ENCODE measurements around the gene KDM4B.

KDM4B gene

DNA sequence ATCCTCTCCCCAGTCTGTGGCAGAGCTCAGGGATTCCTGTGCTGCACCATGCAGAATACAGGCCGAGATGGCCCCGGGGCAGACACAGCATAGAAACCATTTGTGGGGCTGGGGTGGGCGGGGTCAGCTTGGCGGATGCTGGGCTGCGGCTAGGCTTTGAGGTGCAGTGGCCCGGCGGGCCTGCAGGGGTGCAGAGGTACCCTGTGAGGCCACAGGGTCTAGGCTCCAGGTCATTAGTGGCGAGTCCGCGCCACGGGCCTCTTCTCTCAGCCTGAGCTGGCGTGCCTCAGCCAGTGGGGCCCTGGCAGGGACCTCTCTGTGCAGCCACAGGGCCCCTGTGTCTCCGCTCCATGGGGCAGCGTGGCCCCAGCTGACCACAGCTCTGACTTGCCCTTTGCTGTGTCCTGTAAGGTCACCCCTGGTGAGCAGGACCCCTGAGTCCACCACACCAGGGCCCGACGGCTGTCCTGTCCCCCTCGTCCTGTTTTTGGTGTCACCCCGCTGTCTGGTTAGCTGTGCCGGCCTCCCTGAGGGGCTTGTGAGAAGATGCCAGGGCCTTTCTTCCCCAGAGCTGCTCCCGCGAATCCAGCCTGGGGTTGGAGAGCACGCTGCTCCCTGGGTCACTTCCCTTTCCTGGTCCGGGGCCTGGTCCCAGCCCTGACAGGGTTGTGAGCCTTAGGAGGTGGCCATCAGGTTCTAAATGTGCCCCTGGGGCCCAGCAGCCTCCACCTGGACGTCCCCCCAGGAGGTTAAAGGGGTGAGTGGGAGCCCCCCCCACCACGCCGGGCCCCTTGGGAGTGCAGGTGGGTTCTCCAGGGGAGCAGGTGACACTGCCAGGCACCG, 12.1 kb downstream of the KDM4B start:
- in situ Hi-C loops (cut with MboI; ENCODE audit: low pct_unique_long_range_greater_than_20kb, low sequenced_read_pairs), result no loop called here
- no peak for DNase-seq

DNA sequence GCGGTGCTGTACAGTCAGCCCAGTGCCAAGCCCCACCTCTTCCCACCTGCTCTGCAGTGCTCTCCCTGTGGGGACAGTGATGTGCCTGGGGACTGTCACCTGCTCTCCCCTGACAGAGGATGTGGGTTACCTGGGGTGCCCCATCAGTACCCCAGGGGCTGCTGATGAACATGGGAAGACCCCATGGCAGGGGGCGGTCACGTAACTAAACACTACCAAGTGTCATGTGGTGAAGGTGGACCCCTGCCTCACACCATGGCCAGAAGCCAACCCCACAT, 12.7 kb downstream of the KDM4B start:
- in situ Hi-C loops (cut with MboI; ENCODE audit: low pct_unique_long_range_greater_than_20kb, low sequenced_read_pairs), result no loop called here
- no peak for DNase-seq

DNA sequence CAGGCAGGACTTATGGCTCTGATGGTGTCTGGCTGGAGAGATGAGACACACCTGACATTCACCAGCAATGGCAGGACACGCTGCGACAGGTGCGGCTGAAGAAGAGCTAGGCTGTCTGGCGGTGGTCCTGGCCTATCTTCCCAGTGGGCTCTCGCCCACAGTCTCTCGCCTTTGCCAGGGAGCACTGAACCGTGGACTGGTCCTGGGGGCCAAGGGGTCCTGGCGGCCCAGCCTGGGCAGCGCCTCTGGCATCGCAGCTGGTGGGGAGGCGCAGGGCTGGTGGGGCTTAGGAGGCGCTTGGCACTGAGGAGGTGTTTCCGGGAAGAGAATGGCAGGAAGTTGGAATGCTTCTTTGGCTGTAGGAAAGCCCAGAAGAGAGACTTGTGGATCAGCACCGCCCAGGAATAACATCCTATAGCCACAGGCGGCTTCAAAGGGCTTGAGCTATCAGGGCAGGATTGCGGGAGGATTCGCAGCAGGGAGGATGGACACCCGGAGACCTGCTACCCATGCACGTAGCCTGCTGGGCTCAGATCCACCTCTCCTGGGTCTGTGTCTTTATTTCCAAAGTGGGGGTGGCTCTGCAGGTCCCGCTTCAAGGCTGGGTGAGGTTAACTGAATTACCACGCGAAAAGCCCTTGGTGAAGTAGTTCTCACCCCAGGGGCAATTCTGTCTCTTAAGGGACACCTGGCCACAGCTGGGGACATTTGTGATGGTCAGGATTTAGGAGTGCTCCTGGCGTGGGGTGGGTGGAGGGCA, 14.6 kb downstream of the KDM4B start:
- no peak for DNase-seq
- in situ Hi-C loops (cut with MboI; ENCODE audit: low pct_unique_long_range_greater_than_20kb, low sequenced_read_pairs), result no loop called here

DNA sequence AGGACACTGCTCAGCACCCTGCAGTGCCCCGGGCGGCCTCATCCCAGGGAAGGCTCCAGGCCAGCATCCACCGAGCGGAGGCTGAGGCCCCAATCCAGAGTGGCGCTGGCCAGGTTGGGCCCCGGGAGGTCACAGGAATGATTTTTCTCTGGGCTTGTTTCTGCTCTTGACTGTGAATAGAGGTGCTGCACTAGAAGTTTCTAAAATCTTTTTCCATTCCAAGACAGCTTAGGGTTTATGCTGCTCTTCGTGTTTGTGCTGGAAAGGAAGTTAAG, 15.1 kb downstream of the KDM4B start:
- in situ Hi-C loops (cut with MboI; ENCODE audit: low pct_unique_long_range_greater_than_20kb, low sequenced_read_pairs), result no loop called here
- no peak for DNase-seq

DNA sequence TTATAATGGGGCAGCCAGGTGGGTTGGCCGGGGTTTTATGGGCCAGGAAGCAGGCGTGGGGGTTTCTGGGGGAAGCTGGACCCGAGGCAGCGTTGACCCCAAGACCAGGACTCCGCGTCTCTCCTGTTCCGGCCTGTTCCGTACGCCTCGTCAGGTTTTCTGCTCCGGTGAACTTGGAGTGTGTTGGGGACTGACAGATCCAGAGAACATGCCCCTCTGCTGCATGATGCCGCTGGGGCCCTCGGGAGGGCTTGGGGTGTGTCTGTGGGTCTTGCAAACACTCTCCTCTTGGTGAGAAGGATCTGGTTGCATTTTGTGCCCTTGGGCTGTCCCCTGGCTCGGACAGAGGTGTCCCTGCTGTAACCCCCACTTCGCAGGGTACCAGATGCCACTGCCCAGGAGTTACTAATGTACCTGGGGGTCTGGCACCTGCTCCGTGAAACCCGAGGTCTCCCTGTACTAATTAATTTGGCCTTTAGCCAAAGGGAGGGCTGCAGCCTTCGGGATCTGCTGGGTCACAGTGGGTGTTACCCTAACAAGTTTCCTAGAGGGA, 15.6 kb downstream of the KDM4B start:
- in situ Hi-C loops (cut with MboI; ENCODE audit: low pct_unique_long_range_greater_than_20kb, low sequenced_read_pairs), result no loop called here
- no peak for DNase-seq

DNA sequence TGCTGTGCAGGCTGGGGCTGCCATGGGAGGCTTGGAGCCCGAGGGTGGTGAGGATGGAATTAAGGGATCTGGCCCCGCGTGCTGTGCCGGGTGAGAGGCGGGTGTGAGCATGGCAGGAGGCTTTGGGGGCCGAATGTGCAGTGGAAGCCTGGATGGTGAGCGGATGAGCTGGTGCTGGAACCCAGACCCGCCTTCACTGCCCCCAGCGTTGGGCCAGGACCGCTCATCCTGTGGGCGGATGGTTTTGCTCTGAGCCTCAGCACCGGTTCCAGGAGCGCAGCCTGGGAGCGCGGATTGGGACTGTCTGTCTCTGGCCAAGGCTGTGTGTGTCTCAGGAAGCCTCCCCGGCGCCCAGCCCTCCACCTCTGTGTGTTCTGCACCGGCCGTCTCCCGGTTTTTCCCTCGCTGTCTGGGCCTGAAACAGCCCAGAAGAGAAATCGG, 16.7 kb downstream of the KDM4B start:
- DNase-seq, result no peak
- in situ Hi-C loops (cut with MboI; ENCODE audit: low pct_unique_long_range_greater_than_20kb, low sequenced_read_pairs), result no loop called here

DNA sequence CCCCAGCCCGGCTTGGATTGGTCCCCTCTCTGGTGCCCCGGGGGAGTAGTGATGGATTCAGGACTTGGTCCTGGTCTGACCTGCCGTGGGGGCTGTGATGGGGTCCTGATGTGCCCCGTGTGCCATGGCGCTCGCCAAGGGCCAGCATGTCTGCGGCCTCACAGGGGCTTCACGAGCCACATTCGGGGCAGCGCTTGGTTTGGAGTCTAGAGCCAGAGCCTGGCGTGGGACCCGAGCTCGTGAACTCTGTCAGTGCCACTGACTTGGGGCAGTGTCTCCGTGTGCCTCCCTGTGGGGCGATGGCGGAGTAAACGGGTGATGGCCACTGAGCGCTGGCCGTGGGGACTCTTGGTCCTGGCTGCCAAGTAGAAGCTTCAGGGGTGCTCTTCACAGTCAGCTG, 17.1 kb downstream of the KDM4B start:
- in situ Hi-C loops (cut with MboI; ENCODE audit: low pct_unique_long_range_greater_than_20kb, low sequenced_read_pairs), result no loop called here
- DNase-seq, result no peak

DNA sequence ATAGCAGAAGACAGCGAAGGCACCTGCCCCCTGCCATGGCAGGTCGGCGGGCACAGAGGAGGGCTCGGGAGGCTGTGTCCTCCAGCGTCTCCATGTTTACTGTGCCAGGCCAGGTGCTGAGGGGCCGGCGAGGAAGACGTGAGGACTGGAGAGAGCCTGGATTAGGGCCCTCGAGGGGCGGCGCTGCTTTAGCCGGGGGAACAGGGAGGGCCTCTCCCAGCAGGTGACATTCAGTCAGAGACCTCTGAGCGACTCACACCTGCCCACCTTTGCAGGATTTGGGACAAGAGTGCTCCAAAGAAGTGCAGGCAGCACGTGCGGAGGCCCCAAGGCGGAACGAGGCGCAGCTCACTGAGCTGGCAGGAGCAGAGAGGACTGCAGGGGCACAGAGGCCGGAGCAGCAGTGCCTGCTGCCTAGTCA, 17.6 kb downstream of the KDM4B start:
- DNase-seq, result no peak
- in situ Hi-C loops (cut with MboI; ENCODE audit: low pct_unique_long_range_greater_than_20kb, low sequenced_read_pairs), result no loop called here

DNA sequence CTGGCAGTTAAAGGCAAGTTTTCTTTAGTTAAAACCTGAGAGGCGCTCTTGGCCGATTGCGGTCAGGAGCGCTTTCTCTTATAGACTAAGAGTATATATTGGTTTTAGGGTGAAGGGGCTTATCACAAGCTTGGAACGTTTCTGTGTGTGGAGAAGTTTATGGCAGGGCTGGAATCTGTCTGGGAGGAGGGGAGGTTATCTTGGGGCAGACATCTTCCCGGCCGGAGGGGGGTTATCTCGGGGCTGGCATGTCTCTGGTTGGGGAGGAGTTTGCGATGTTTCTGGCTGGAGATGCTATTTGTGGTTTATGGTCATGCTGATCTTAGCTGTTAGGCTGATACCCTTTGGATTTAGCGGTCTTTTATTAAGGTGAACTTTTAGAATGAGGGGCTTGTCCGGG, 18.3 kb downstream of the KDM4B start:
- in situ Hi-C loops (cut with MboI; ENCODE audit: low pct_unique_long_range_greater_than_20kb, low sequenced_read_pairs), result no loop called here
- DNase-seq, result no peak

DNA sequence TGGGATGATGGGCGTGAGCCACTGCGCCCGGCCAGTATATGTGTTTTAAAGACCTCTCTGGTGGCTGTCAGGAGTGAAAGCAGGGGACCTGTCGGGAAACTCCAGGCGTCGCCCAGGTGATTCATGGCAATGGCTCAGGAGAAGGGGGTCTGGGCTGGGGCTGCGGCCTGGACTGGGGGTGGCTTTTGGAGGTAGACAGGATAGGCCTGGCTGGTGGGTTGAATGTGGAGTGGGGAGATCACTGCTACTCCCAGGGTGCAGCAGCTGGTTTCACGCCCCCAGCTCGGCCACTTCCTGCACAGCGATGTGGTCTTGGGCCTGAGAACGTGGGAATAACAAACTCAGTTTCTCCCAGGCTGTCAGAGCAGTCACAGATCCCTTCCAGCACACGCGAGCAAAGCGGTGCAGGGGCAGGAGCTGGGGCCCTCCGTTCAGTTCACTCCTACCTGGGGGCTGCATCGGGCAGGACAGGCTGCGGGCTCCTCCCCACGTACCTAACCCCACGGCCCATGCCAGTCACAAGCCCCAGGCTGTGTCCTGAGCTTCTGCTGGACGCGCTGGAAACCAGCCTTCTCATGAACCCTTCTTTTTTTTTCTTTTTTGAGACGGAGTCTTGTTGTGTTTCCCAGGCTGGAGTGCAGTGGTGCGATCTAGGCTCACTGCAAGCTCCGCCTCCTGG, 18.9 kb downstream of the KDM4B start:
- in situ Hi-C loops (cut with MboI; ENCODE audit: low pct_unique_long_range_greater_than_20kb, low sequenced_read_pairs), result no loop called here
- DNase-seq, result no peak

DNA sequence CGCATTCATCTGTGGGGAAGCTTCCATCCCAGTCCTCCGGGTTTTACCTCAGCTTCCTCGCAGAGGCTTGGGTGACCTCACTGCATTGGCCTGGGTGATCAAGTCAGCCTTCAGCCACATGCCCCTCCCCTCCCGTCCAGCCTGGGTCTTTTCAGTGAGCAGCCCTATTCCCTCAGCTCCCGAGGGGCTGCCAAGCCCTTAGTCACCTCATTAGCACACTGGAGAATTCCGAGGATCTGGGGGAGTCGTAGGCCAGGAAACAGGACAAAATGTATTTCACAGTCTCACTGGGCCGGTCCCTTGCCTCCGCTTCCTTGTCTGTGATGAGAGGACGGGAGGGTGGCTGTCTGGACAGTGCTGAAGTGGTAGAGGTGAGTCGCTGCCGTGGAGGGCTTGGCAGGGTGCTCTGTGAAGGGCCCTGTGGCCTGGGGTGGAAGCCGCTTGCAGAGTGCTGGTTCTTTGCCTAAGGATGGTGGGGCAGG, 19.9 kb downstream of the KDM4B start:
- DNase-seq, result no peak
- in situ Hi-C loops (cut with MboI; ENCODE audit: low pct_unique_long_range_greater_than_20kb, low sequenced_read_pairs), result no loop called here

DNA sequence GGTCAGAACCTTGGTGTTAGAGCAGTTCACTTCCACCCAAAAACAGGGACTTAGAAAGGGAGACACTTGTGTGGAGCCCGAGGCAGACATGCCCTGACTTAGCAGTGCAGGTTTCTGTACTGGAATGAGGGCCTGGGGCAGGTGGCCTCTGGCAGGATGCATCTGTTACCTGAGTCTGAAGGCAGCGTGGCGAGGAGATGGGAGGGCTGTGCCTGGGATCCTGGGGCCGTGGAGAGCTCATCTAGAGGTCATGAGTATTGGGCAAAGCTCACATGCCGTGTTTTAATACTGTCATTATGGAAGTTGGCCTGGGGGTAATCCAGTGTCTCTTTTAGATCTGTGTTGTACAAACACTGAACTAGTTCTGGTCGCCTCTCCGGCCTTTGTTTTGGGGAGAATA, 21.4 kb downstream of the KDM4B start:
- in situ Hi-C loops (cut with MboI; ENCODE audit: low pct_unique_long_range_greater_than_20kb, low sequenced_read_pairs), result no loop called here
- DNase-seq, result no peak

DNA sequence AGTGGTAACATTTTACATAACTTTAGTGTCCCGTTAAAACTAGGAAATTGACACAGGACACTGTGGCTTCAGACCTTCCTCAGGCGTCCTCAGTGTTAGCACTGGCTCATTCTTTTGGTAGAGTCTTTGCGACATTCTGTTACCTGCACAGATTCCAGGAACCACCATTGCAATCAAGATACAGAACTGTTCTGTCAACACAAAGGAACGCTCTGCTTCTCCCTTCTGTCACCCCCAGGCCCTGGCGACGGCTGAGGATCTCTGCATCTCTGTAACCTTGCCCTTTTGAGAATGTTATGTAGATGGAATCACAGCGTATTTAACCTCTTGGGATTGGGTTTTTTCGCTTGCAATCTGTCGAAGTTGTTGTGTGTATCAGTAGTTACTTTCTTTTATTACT, 22.6 kb downstream of the KDM4B start:
- no peak for DNase-seq
- in situ Hi-C loops (cut with MboI; ENCODE audit: low pct_unique_long_range_greater_than_20kb, low sequenced_read_pairs), result no loop called here

DNA sequence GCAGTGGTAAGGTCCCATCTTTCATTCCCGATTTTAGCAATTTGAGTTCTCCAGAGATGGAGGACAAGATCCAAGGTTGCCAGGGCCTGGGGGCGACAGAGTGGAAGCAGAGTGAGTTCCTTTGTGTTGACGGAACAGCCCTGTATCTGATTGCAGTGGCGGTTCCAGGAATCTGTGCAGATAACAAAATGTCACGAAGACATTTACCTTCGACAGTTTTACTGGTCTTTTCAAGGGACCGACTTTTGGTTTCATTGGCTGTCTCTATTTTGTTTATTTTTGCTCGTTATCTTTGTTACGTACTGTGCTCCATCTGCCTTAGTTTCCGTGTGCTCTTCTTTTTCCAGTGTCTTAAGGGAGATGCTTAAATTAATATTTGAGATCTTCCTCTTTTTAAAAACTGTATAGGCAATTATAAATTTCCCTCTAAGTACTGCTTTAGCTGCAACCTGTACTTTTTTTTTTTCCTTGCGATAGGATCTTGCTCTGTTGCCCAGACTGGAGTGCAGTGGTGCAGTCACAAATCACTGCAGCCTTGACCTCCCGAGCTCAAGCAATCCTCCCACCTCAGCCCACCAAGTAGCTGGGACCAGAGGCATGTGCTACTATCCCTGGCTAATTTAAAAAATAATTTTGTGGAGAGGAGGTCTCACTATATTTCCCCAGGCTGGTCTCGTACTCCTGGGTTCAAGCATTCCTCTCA, 23.2 kb downstream of the KDM4B start:
- in situ Hi-C loops (cut with MboI; ENCODE audit: low pct_unique_long_range_greater_than_20kb, low sequenced_read_pairs), result no loop called here
- DNase-seq, result no peak

DNA sequence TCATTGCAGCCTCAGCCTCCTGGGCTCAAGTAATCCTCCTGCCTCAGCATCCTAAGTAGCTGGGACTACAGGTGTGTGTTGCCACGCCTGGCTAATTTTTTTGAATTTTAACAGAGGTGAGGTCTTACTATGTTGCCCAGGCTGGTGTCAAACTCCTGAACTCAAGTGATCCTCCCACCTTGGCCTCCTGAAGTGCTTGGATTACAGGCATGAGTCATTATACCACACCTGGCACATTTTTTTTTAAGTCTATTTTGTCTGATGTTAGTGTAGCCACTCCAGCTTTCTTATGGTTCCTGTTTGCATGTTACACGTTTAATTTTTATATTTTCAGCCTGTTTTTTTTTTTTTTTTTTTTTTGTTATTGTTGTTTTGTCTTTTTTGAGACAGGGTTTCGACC, 24.8 kb downstream of the KDM4B start:
- in situ Hi-C loops (cut with MboI; ENCODE audit: low pct_unique_long_range_greater_than_20kb, low sequenced_read_pairs), result no loop called here
- no peak for DNase-seq

DNA sequence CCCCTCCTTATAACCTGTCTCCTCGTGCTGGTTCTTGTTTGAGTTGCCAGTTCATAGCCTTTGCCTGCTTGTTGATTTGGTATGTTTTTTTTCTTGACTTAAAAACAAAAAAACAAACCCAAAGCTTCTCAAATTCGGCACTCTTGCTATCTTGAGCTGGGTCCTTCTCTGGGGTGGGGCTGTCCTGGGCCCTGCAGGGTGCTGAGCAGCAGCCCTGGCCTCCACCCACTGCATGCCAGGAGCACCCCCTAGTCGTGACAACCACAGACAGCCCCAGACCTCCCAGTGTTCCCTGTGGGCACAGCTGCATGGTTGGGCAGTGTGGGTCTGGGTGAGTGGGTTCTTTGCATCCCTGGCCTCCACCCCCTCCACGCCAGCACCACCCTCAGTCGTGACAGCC, 27.8 kb downstream of the KDM4B start:
- in situ Hi-C loops (cut with MboI; ENCODE audit: low pct_unique_long_range_greater_than_20kb, low sequenced_read_pairs), result no loop called here
- no peak for DNase-seq

DNA sequence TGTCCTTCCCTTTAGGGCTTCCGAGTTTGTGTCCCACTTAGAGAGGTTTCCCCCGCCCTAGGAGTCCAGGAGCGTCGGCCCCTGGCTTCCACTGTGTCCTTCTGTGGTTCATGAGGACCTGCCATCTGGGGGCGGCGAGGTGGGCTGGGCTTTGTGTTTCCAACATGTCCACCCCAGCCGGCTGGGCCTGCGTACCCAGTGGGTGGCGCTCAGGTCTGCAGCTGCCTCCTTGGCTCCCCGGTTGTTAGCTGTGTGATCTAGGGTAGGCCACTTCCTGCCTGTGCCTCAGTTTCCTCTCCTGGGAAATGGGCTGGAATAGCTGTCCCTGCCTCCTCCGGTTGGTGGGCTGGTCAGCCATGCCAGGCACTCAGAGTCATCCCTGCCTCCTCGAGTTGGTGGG, 28.4 kb downstream of the KDM4B start:
- in situ Hi-C loops (cut with MboI; ENCODE audit: low pct_unique_long_range_greater_than_20kb, low sequenced_read_pairs), result no loop called here
- DNase-seq, result no peak

DNA sequence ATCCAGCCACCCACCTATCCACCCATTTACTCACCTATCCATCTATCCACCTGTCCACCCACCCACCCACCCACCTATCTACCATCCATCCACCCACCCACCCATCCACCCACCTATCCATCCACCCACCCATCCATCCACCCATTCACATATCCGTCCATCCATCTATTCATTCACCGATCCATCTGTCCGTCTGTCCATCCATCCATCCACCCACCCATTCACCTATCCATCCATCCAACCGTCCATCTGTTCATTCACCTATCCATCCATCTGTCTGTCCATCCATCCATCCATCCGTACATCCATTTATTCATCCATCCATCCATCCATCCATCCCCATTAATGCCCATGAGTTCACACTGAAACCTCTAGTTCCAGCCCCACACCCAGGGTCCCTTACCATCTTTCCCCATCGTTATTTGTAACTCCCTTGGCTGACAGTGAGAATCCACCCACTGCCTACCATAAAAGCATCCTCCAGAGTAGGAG, 31.3 kb downstream of the KDM4B start:
- no peak for DNase-seq
- in situ Hi-C loops (cut with MboI; ENCODE audit: low pct_unique_long_range_greater_than_20kb, low sequenced_read_pairs), result no loop called here

DNA sequence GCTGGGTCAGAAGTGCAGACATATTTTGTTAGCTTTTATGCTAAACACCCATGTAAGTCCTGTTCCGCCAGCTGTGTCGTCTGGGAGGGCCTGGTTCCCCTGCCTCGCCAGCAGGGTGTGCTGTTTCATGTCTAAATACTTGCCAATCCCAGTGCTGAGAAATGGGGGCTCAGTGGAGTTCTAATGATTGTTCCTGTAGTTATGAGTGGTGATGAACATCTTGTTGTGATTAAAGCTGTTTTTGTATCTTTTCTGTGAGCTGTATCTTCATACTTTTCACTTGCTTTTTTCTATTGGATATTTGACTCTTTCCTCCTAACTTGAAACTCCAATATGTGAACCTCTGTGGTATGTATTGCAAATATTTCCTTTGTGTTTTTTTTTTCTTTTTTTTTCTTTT, 32.7 kb downstream of the KDM4B start:
- in situ Hi-C loops (cut with MboI; ENCODE audit: low pct_unique_long_range_greater_than_20kb, low sequenced_read_pairs), result no loop called here
- peak; percentile 63 for DNase-seq
